WTC11 (cell line): Measurements from ENCODE around the gene SNCA. TPM values are rescaled to one million over a fixed set of nuclear protein-coding genes. Genes with fewer than 3 reads are reported as not detected.

Experiments
- ATAC-seq: fragments of 200-7000 bp; cut with Tn5 transposase; 2 replicates; pipeline ENCODE4 v1.10.0; 2021; ENCODE audit warnings: mild to moderate bottlenecking, moderate library complexity
- CTCF ChIA-PET: fragments of 300-600 bp; sonication (Branson Sonifier 250); formaldehyde crosslinking; loops from one replicate; lab custom pipeline; 2021; ENCODE audit warnings: antibody characterized with exemption; lab: Charles Lee
- POLR2A ChIA-PET: fragments of 350-600 bp; sonication (Branson Sonifier 250); formaldehyde crosslinking; loops from one replicate; lab custom pipeline; 2021; ENCODE audit warnings: antibody characterized with exemption; lab: Charles Lee
- DNase-seq: peaks from one replicate; pipeline ENCODE4 v3.0.0; 2021; ENCODE audit warnings: low spot score
- H3K27ac Mint-ChIP-seq: 2 replicates; pipeline ENCODE4 v1.8.0; 2021; ENCODE audit warnings: mixed read lengths
- H3K27me3 Mint-ChIP-seq: 2 replicates; pipeline ENCODE4 v1.8.0; 2021; ENCODE audit warnings: low read depth, mild to moderate bottlenecking, moderate library complexity, mixed read lengths
- H3K36me3 Mint-ChIP-seq: 2 replicates; pipeline ENCODE4 v1.8.0; 2021; ENCODE audit warnings: mixed read lengths
- H3K4me1 Mint-ChIP-seq: 2 replicates; pipeline ENCODE4 v1.8.0; 2022; ENCODE audit warnings: mixed read lengths
- H3K4me3 Mint-ChIP-seq: 2 replicates; pipeline ENCODE4 v1.8.0; 2021; ENCODE audit warnings: mild to moderate bottlenecking, moderate library complexity, mixed read lengths
- H3K9me3 Mint-ChIP-seq: 2 replicates; pipeline ENCODE4 v1.8.0; 2021; ENCODE audit warnings: mixed read lengths
- ELF4 ChIP-seq: sonication (generic); formaldehyde crosslinking; IDR thresholded peaks from 2 replicates; pipeline ENCODE4 v1.8.1; 2022; ENCODE audit warnings: low read depth, mild to moderate bottlenecking, moderate library complexity, missing genetic modification reagents
- EMX1 ChIP-seq: fragments of 250-450 bp; sonication (Bioruptor Pico); IDR thresholded peaks from 2 replicates; pipeline ENCODE4 v1.8.0; 2021; ENCODE audit warnings: mild to moderate bottlenecking
- GRHL2 ChIP-seq: fragments of 250-450 bp; sonication (Bioruptor Pico); IDR thresholded peaks from 2 replicates; pipeline ENCODE4 v1.8.0; 2022; ENCODE audit warnings: mild to moderate bottlenecking, moderate library complexity; ENCODE audit not compliant: insufficient replicate concordance, severe bottlenecking
- GTF2I ChIP-seq: fragments of 250-450 bp; sonication (Bioruptor Pico); conservative IDR thresholded peaks from 2 replicates; pipeline ENCODE4 v1.4.0; 2021; ENCODE audit warnings: mild to moderate bottlenecking
- MYBL2 ChIP-seq: sonication (generic); formaldehyde crosslinking; IDR thresholded peaks from 2 replicates; pipeline ENCODE4 v1.8.1; 2023; ENCODE audit warnings: mild to moderate bottlenecking, moderate library complexity, missing genetic modification reagents
- NFE2L1 ChIP-seq: sonication (generic); formaldehyde crosslinking; IDR thresholded peaks from 2 replicates; pipeline ENCODE4 v1.8.1; 2023; ENCODE audit warnings: missing genetic modification reagents
- NFYB ChIP-seq: sonication (generic); formaldehyde crosslinking; conservative IDR thresholded peaks from 2 replicates; pipeline ENCODE4 v1.8.0; 2022; ENCODE audit warnings: low read depth, missing genetic modification reagents
- SOX15 ChIP-seq: fragments of 250-450 bp; sonication (Bioruptor Pico); IDR thresholded peaks from 2 replicates; pipeline ENCODE4 v1.9.0; 2021; ENCODE audit warnings: mild to moderate bottlenecking
- ZNF138 ChIP-seq: sonication (generic); formaldehyde crosslinking; conservative IDR thresholded peaks from 2 replicates; pipeline ENCODE4 v1.8.1; 2022; ENCODE audit warnings: mild to moderate bottlenecking, moderate library complexity, missing genetic modification reagents
- ZNF219 ChIP-seq: sonication (generic); formaldehyde crosslinking; IDR thresholded peaks from 2 replicates; pipeline ENCODE4 v1.8.0; 2023; ENCODE audit warnings: missing genetic modification reagents, mild to moderate bottlenecking, borderline replicate concordance
- total RNA-seq: library from RNA; stranded (reverse); gene quantifications from 3 replicates; pipeline ENCODE4 v1.2.3, GENCODE V29; 2021
- TF ChIP-seq, protein P1 (sequence below): sonication (generic); formaldehyde crosslinking; IDR thresholded peaks from 2 replicates; pipeline ENCODE4 v1.8.1; 2023; ENCODE audit warnings: mild to moderate bottlenecking, missing genetic modification reagents
- TF ChIP-seq, protein P2 (sequence below): sonication (generic); formaldehyde crosslinking; IDR thresholded peaks from 2 replicates; pipeline ENCODE4 v1.8.1; 2022; ENCODE audit warnings: low read depth, mild to moderate bottlenecking, moderate library complexity, missing genetic modification reagents, borderline replicate concordance
- TF ChIP-seq, protein P3 (sequence below): fragments of 250-450 bp; sonication (Bioruptor Pico); conservative IDR thresholded peaks from 2 replicates; pipeline ENCODE4 v1.9.0; 2021; ENCODE audit warnings: mild to moderate bottlenecking
- TF ChIP-seq, protein P4 (sequence below): fragments of 200-600 bp; IDR thresholded peaks from 2 replicates; pipeline ENCODE4 v1.8.0; 2022; ENCODE audit warnings: antibody characterized with exemption
- TF ChIP-seq, protein P5 (sequence below): sonication (generic); formaldehyde crosslinking; IDR thresholded peaks from 2 replicates; pipeline ENCODE4 v1.8.0; 2023; ENCODE audit warnings: missing genetic modification reagents
- TF ChIP-seq, protein P6 (sequence below): fragments of 250-450 bp; sonication (Bioruptor Pico); IDR thresholded peaks from 2 replicates; pipeline ENCODE4 v2.1.2; 2022; ENCODE audit warnings: mild to moderate bottlenecking, moderate library complexity

Gene SNCA
- total RNA-seq, 1 experiment from 2014 or later, result 15.0 TPM

DNA sequence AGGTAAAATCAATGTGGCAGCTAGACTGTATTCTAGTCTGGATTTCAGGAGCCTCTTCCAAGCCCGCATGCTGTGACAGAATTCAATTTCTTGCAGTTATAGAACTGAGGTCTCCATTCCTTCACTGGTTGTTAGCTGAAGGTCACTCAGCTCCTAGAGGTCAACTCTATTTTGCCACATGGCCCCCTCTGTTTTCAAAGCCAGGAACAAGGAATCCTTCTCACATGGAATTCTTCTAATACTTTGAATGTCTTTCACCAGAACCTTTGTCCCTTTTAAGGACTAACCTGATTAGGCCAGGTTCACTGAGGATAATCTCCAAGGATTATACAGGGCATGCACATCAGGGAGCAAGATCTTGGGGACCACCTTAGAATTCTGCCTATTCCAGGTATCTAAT is 34.2 kb upstream of the SNCA start:
- H3K36me3 Mint-ChIP-seq, result no peaks in the 10 kb centered on the region
- TF ChIP-seq NFE2L1 (CRISPR knock-in tag) (no peak), MYBL2 (CRISPR knock-in tag) (no peak), GRHL2 (no peak), GTF2I (CRISPR knock-in tag) (no peak), NFYB (CRISPR knock-in tag) (no peak), SOX15 (CRISPR knock-in tag) (no peak)
- TF ChIP-seq, protein P1, sequence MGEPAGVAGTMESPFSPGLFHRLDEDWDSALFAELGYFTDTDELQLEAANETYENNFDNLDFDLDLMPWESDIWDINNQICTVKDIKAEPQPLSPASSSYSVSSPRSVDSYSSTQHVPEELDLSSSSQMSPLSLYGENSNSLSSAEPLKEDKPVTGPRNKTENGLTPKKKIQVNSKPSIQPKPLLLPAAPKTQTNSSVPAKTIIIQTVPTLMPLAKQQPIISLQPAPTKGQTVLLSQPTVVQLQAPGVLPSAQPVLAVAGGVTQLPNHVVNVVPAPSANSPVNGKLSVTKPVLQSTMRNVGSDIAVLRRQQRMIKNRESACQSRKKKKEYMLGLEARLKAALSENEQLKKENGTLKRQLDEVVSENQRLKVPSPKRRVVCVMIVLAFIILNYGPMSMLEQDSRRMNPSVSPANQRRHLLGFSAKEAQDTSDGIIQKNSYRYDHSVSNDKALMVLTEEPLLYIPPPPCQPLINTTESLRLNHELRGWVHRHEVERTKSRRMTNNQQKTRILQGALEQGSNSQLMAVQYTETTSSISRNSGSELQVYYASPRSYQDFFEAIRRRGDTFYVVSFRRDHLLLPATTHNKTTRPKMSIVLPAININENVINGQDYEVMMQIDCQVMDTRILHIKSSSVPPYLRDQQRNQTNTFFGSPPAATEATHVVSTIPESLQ (CRISPR knock-in tag), result no peak
- TF ChIP-seq, protein P2, sequence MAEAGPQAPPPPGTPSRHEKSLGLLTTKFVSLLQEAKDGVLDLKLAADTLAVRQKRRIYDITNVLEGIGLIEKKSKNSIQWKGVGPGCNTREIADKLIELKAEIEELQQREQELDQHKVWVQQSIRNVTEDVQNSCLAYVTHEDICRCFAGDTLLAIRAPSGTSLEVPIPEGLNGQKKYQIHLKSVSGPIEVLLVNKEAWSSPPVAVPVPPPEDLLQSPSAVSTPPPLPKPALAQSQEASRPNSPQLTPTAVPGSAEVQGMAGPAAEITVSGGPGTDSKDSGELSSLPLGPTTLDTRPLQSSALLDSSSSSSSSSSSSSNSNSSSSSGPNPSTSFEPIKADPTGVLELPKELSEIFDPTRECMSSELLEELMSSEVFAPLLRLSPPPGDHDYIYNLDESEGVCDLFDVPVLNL (CRISPR knock-in tag), result no peak
- TF ChIP-seq, protein P3, sequence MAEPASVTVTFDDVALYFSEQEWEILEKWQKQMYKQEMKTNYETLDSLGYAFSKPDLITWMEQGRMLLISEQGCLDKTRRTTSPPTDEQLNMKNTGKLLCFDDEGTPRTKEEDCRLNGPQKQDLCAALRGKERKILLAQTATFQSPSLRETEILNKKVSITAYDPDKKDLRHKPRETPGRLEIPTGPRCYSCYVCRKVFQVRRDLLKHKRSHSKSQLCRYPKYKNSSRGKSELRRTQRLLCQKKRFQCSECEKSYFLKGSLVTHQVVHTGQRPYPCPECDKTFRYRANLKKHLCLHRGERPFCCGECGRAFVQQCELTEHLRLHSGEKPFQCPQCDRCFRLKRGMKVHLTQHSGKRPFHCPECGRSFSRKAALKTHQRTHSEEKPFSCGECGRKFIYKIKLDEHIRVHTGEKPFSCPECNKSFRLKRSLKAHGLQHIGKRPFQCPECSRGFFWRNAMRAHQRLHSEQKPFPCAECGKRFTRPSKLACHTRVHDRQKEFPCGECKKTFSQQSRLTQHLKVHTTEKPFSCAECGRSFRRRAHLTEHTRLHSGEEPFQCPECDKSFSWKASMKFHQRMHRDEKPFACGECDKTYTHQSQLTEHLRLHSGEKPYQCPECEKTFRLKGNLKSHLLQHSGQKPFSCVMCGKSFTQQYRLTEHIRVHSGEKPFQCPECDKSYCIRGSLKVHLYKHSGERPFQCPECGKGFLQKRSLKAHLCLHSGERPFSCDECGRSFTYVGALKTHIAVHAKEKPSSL (CRISPR knock-in tag), result no peak
- ATAC-seq, result peak; percentile 47
- ChIA-PET POLR2A (no interaction called here), CTCF (no interaction called here)
- H3K27ac Mint-ChIP-seq, result no peak overlapping the region
- DNase-seq, result no peak
- H3K4me3 Mint-ChIP-seq, result no peak overlapping the region
- no peaks in the 10 kb centered on the region for H3K27me3 Mint-ChIP-seq
- no peaks in the 10 kb centered on the region for H3K4me1 Mint-ChIP-seq
- H3K9me3 Mint-ChIP-seq, result peaks cover 5% of the 10 kb centered on the region; the same call in 1 of the 2 replicates

DNA sequence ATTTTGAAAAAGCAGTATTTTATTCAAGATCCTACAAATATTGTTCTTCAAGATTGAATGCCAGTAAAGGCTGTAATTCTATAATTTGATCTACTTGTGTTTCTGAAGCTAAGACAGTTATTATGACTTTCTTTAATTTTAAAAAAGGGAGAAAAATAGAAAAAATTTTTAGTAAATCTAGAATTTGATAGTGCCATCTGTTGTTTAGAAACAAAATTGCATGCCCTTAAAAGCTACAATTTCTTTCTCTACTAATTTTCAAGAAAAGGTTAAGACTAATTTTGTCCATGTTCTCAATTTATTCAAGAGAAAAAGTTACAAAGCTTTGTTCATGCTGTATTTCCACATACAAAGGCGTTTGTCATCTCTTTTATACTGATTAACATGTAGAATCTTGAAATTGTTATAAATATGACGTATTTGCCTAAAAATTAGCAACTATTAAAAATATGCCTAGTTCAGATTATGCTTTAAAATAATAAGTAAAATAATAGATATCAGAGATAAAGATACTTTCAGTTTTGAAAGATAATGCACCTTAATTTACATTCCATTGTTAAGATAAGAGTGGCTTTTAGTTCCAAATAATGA is 32.1 kb upstream of the SNCA start:
- H3K27ac Mint-ChIP-seq, result no peak overlapping the region
- peaks cover 8% of the 10 kb centered on the region; the same call in 1 of the 2 replicates for H3K9me3 Mint-ChIP-seq
- H3K27me3 Mint-ChIP-seq, result no peaks in the 10 kb centered on the region
- H3K36me3 Mint-ChIP-seq, result no peaks in the 10 kb centered on the region
- no peaks in the 10 kb centered on the region for H3K4me1 Mint-ChIP-seq
- no peak for ATAC-seq
- POLR2A ChIA-PET, result no interaction called here
- CTCF ChIA-PET, result interaction anchor here (0.6 to 1.6 kb wide), 9 partner anchors 10 to 292 kb away, joined by 3 to 10 read pairs (median 3); partner anchors contain the start of gene MMRN1
- DNase-seq, result no peak
- TF ChIP-seq, protein P4, sequence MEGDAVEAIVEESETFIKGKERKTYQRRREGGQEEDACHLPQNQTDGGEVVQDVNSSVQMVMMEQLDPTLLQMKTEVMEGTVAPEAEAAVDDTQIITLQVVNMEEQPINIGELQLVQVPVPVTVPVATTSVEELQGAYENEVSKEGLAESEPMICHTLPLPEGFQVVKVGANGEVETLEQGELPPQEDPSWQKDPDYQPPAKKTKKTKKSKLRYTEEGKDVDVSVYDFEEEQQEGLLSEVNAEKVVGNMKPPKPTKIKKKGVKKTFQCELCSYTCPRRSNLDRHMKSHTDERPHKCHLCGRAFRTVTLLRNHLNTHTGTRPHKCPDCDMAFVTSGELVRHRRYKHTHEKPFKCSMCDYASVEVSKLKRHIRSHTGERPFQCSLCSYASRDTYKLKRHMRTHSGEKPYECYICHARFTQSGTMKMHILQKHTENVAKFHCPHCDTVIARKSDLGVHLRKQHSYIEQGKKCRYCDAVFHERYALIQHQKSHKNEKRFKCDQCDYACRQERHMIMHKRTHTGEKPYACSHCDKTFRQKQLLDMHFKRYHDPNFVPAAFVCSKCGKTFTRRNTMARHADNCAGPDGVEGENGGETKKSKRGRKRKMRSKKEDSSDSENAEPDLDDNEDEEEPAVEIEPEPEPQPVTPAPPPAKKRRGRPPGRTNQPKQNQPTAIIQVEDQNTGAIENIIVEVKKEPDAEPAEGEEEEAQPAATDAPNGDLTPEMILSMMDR, result peak; percentile 31; the same call in 1 of the 2 replicates
- TF ChIP-seq ELF4 (CRISPR knock-in tag), result no peak
- TF ChIP-seq ZNF138 (CRISPR knock-in tag), result no peak
- no peak for TF ChIP-seq ZNF219 (CRISPR knock-in tag)
- no peak overlapping the region for H3K4me3 Mint-ChIP-seq

DNA sequence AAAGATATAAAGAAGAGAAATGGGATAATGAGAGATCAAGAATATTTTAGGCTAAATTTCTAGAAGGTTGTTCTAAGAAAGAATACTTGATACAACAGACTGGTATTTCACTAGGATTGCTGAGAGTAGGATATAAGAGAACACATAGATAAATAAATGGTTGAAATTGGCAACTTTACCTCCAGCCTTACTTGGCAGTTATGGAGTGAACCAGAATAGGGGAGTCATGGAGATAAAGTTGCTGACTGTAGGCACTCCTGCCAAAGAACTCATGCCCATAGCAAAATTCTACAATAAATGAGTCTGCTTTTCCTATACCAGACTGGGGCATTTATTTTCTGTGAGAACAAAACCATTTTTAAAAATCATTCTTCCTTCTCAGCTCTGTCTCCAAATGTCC is 31.3 kb upstream of the SNCA start:
- POLR2A ChIA-PET, result no interaction called here
- Mint-ChIP-seq H3K27ac (no peak overlapping the region), H3K27me3 (no peaks in the 10 kb centered on the region), H3K4me3 (no peak overlapping the region), H3K4me1 (no peaks in the 10 kb centered on the region), H3K36me3 (no peaks in the 10 kb centered on the region), H3K9me3 (peaks cover 8% of the 10 kb centered on the region; the same call in 1 of the 2 replicates)
- ATAC-seq (no peak), DNase-seq (no peak)
- TF ChIP-seq, protein P5, sequence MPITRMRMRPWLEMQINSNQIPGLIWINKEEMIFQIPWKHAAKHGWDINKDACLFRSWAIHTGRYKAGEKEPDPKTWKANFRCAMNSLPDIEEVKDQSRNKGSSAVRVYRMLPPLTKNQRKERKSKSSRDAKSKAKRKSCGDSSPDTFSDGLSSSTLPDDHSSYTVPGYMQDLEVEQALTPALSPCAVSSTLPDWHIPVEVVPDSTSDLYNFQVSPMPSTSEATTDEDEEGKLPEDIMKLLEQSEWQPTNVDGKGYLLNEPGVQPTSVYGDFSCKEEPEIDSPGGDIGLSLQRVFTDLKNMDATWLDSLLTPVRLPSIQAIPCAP, result no peak
- no peak for TF ChIP-seq EMX1
- TF ChIP-seq, protein P6, sequence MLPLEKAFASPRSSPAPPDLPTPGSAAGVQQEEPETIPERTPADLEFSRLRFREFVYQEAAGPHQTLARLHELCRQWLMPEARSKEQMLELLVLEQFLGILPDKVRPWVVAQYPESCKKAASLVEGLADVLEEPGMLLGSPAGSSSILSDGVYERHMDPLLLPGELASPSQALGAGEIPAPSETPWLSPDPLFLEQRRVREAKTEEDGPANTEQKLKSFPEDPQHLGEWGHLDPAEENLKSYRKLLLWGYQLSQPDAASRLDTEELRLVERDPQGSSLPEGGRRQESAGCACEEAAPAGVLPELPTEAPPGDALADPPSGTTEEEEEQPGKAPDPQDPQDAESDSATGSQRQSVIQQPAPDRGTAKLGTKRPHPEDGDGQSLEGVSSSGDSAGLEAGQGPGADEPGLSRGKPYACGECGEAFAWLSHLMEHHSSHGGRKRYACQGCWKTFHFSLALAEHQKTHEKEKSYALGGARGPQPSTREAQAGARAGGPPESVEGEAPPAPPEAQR (CRISPR knock-in tag), result no peak
- TF ChIP-seq, all 79 proteins: peak for 0
- CTCF ChIA-PET, result interaction anchor here (1.1 to 1.6 kb wide), 3 partner anchors 23 to 237 kb away, joined by 3 to 8 read pairs (median 5); no protein-coding TSS in a partner anchor
